HEK293 (cell line): ENCODE data around the gene IRX4.

Experiments used
- CTCF ChIP-seq: fragments of 450-650 bp; formaldehyde crosslinking; IDR thresholded peaks from 2 replicates; pipeline ENCODE4 v1.5.1; 2016; ENCODE audit warnings: missing biosample characterization, missing genetic modification characterization
- ELK4 ChIP-seq: IDR thresholded peaks from 2 replicates; pipeline ENCODE4 v1.6.1; 2011; ENCODE audit warnings: mild to moderate bottlenecking, low read depth, low read length, borderline replicate concordance
- PBX3 ChIP-seq: sonication (generic); formaldehyde crosslinking; IDR thresholded peaks from 2 replicates; pipeline ENCODE4 v1.8.1; 2022; ENCODE audit warnings: mild to moderate bottlenecking, moderate library complexity, missing genetic modification reagents
- ZBTB6 ChIP-seq: fragments of 450-650 bp; formaldehyde crosslinking; IDR thresholded peaks from 2 replicates; pipeline ENCODE4 v1.5.1; 2017; ENCODE audit warnings: missing biosample characterization, missing genetic modification characterization
- ZBTB7A ChIP-seq: fragments of 450-650 bp; formaldehyde crosslinking; IDR thresholded peaks from 2 replicates; pipeline ENCODE4 v1.5.1; 2016; ENCODE audit warnings: low read depth, missing biosample characterization, missing genetic modification characterization
- ZNF140 ChIP-seq: fragments of 450-650 bp; formaldehyde crosslinking; IDR thresholded peaks from 2 replicates; pipeline ENCODE4 v1.5.1; 2016; ENCODE audit warnings: missing biosample characterization, missing genetic modification characterization
- ZNF18 ChIP-seq: fragments of 450-650 bp; formaldehyde crosslinking; IDR thresholded peaks from 2 replicates; pipeline ENCODE4 v1.5.1; 2016; ENCODE audit warnings: missing biosample characterization, missing genetic modification characterization
- ZNF302 ChIP-seq: fragments of 450-650 bp; formaldehyde crosslinking; IDR thresholded peaks from 2 replicates; pipeline ENCODE4 v1.5.1; 2016; ENCODE audit warnings: missing biosample characterization, missing genetic modification characterization, low read depth
- ZSCAN18 ChIP-seq: fragments of 450-650 bp; formaldehyde crosslinking; IDR thresholded peaks from 2 replicates; pipeline ENCODE4 v1.5.1; 2016; ENCODE audit warnings: missing biosample characterization, missing genetic modification characterization

GRCh38 chr5:1880377-1881025 is 2.2 kb downstream of the IRX4 start:
- TF ChIP-seq CTCF (tag by site-specific recombination), result no peak
- no peak for TF ChIP-seq ZBTB6 (tag by site-specific recombination)
- TF ChIP-seq ZSCAN18 (tag by site-specific recombination), result no peak
- TF ChIP-seq ZBTB7A (tag by site-specific recombination), result no peak
- TF ChIP-seq ZNF18 (tag by site-specific recombination), result no peak
- no peak for TF ChIP-seq ELK4
- no peak for TF ChIP-seq ZNF302
- no peak for TF ChIP-seq ZNF140
- no peak for TF ChIP-seq PBX3 (CRISPR knock-in tag)
